H1 (cell line): ENCODE results near the gene RNF166. TPM values are rescaled to one million over a fixed set of nuclear protein-coding genes. Genes with fewer than 3 reads are reported as not detected.

ENCODE experiments used
- CTCF ChIA-PET: fragments of 300-600 bp; sonication (Branson Sonifier 250); formaldehyde crosslinking; loops from one replicate; lab custom pipeline; 2021; ENCODE audit not compliant: partially characterized antibody; lab: Charles Lee
- POLR2A ChIA-PET: fragments of 300-600 bp; sonication (Branson Sonifier 250); formaldehyde crosslinking; loops from one replicate; lab custom pipeline; 2021; ENCODE audit warnings: inconsistent platforms; ENCODE audit not compliant: partially characterized antibody; lab: Charles Lee
- DNase-seq, 2 experiments: peaks; one replicate each; pipeline versions ENCODE4 v3.0.0 to v3.0.0-alpha.2; 2010 to 2022; ENCODE audit warnings: low spot score in 2 of 2, low read depth in 1 of 2, mixed read lengths in 1 of 2
- FAIRE-seq: peaks from 2 replicates; lab custom pipeline; 2011; peaks lifted over from hg19 to GRCh38; lab: Jason Lieb, UNC
- H2AFZ ChIP-seq: 2 replicates; pipeline ENCODE4 v1.8.1; 2012; ENCODE audit warnings: low read length, inconsistent platforms
- H2AK5ac ChIP-seq: 2 replicates; pipeline ENCODE4 v1.6.1; 2013; ENCODE audit warnings: low read depth, low read length
- H2BK120ac ChIP-seq: replicated peaks from 2 replicates; pipeline ENCODE3; 2013; ENCODE audit warnings: low read depth, low read length, inconsistent platforms
- H2BK12ac ChIP-seq: 2 replicates; pipeline ENCODE4 v1.6.1; 2013; ENCODE audit warnings: low read depth, low read length
- H2BK15ac ChIP-seq: 2 replicates; pipeline ENCODE4 v1.6.1; 2013; ENCODE audit warnings: low read length
- H2BK20ac ChIP-seq: 2 replicates; pipeline ENCODE4 v1.6.1; 2013; ENCODE audit warnings: low read length
- H2BK5ac ChIP-seq: 2 replicates; pipeline ENCODE4 v1.6.1; 2013; ENCODE audit warnings: low read depth, low read length
- H3K14ac ChIP-seq: 2 replicates; pipeline ENCODE4 v1.6.1; 2013; ENCODE audit warnings: inconsistent platforms; ENCODE audit not compliant: insufficient read length
- H3K18ac ChIP-seq: 2 replicates; pipeline ENCODE4 v1.6.1; 2013; ENCODE audit warnings: low read length; ENCODE audit errors: extremely low read depth
- H3K23ac ChIP-seq: 2 replicates; pipeline ENCODE4 v1.6.1; 2013; ENCODE audit warnings: inconsistent platforms; ENCODE audit not compliant: insufficient read length
- H3K23me2 ChIP-seq: 2 replicates; pipeline ENCODE4 v1.6.1; 2013; ENCODE audit warnings: low read depth, low read length
- H3K27ac ChIP-seq: 2 replicates; pipeline ENCODE4 v1.6.1; 2011; ENCODE audit warnings: low read depth, low read length, inconsistent platforms
- H3K27me3 ChIP-seq, 4 experiments: replicated peaks in 1 of 4; 1 replicate in 1 of 4; 2 replicates in 3 of 4; pipeline versions ENCODE4 v1.6.1 to v1.8.1; 2011 to 2013; ENCODE audit warnings: low read length in 3 of 4, mild to moderate bottlenecking in 3 of 4, inconsistent platforms in 2 of 4, mixed read lengths in 2 of 4, moderate library complexity in 1 of 4; ENCODE audit not compliant: control insufficient read depth in 3 of 4, insufficient read depth in 3 of 4; ENCODE audit errors: extremely low read depth in 1 of 4
- H3K36me3 ChIP-seq, 4 experiments: 2 replicates each; pipeline versions ENCODE4 v1.6.1 to v1.8.1; 2011 to 2013; ENCODE audit warnings: mild to moderate bottlenecking in 4 of 4, low read length in 3 of 4, moderate library complexity in 2 of 4, control low read depth in 1 of 4, inconsistent platforms in 1 of 4; ENCODE audit not compliant: insufficient read depth in 4 of 4, control insufficient read depth in 2 of 4
- H3K4ac ChIP-seq: replicated peaks from 2 replicates; pipeline ENCODE3; 2013; ENCODE audit warnings: low read length, low read depth, mixed read lengths, inconsistent platforms; ENCODE audit not compliant: insufficient read length
- H3K4me1 ChIP-seq, 4 experiments: replicated peaks in 1 of 4; 1 replicate in 1 of 4; 2 replicates in 3 of 4; pipeline versions ENCODE4 v1.6.1 to v1.8.1; 2011 to 2013; ENCODE audit warnings: low read length in 3 of 4, inconsistent platforms in 2 of 4, mixed read lengths in 1 of 4; ENCODE audit not compliant: insufficient read depth in 4 of 4, control insufficient read depth in 3 of 4
- H3K4me2 ChIP-seq, 2 experiments: 2 replicates each; pipeline versions ENCODE4 v1.6.1 to v1.8.1; 2011 to 2013; ENCODE audit warnings: low read depth in 2 of 2, low read length in 2 of 2, control low read depth in 1 of 2, inconsistent platforms in 1 of 2, mild to moderate bottlenecking in 1 of 2; ENCODE audit not compliant: insufficient read depth in 1 of 2
- H3K4me3 ChIP-seq, 4 experiments: fragments of 200-600, 300-600 bp in 1 of 4; sonication (generic), shearing (Covaris generic), sonication (Bioruptor Twin) in 1 of 4; 2 replicates each; pipeline versions ENCODE4 v1.5.1 to v1.8.1; 2011 to 2016; ENCODE audit warnings: low read length in 4 of 4, low read depth in 3 of 4, control low read depth in 2 of 4, inconsistent platforms in 2 of 4, mild to moderate bottlenecking in 2 of 4, mixed read lengths in 1 of 4, moderate library complexity in 1 of 4; ENCODE audit not compliant: insufficient read depth in 2 of 4; ENCODE audit errors: extremely low read depth in 1 of 4
- H3K56ac ChIP-seq: replicated peaks from 2 replicates; pipeline ENCODE3; 2013; ENCODE audit warnings: low read depth, mild to moderate bottlenecking, mixed read lengths, low read length, inconsistent platforms; ENCODE audit not compliant: insufficient read length
- H3K79me1 ChIP-seq: 2 replicates; pipeline ENCODE4 v1.6.1; 2013; ENCODE audit warnings: low read depth, low read length, control low read depth
- H3K79me2 ChIP-seq, 2 experiments: 2 replicates each; pipeline versions ENCODE4 v1.6.1 to v1.8.1; 2012 to 2013; ENCODE audit warnings: low read length in 2 of 2, mild to moderate bottlenecking in 2 of 2, inconsistent platforms in 1 of 2; ENCODE audit not compliant: insufficient read depth in 2 of 2, control insufficient read depth in 1 of 2
- H3K9ac ChIP-seq, 4 experiments: replicated peaks in 1 of 4; 1 replicate in 1 of 4; 2 replicates in 3 of 4; pipeline versions ENCODE4 v1.6.1 to v1.8.1; 2011 to 2013; ENCODE audit warnings: low read depth in 3 of 4, low read length in 3 of 4, control low read depth in 2 of 4, mild to moderate bottlenecking in 2 of 4, moderate library complexity in 2 of 4, inconsistent platforms in 1 of 4; ENCODE audit errors: extremely low read depth in 1 of 4
- H3K9me3 ChIP-seq, 2 experiments: 2 replicates each; pipeline versions ENCODE4 v1.6.1 to v1.8.1; 2012 to 2013; ENCODE audit warnings: mild to moderate bottlenecking in 2 of 2, moderate library complexity in 2 of 2, control low read depth in 1 of 2, inconsistent platforms in 1 of 2, low read depth in 1 of 2, low read length in 1 of 2, mixed read lengths in 1 of 2; ENCODE audit not compliant: insufficient read depth in 2 of 2
- H4K20me1 ChIP-seq, 2 experiments: replicated peaks in 1 of 2; 2 replicates each; pipeline versions ENCODE3 to v1.8.1; 2011 to 2013; ENCODE audit warnings: inconsistent platforms in 2 of 2, low read length in 2 of 2, mild to moderate bottlenecking in 1 of 2; ENCODE audit not compliant: insufficient read depth in 2 of 2, control insufficient read depth in 1 of 2
- H4K5ac ChIP-seq: 2 replicates; pipeline ENCODE4 v1.6.1; 2013; ENCODE audit warnings: low read length, low read depth, mixed read lengths, inconsistent platforms; ENCODE audit not compliant: insufficient read length
- H4K8ac ChIP-seq: 2 replicates; pipeline ENCODE4 v1.8.0; 2013; ENCODE audit warnings: mild to moderate bottlenecking, moderate library complexity, low read length, inconsistent platforms; ENCODE audit not compliant: insufficient read depth; ENCODE audit errors: extremely low read depth
- H4K91ac ChIP-seq: replicated peaks from 2 replicates; pipeline ENCODE3; 2013; ENCODE audit warnings: low read length, mixed read lengths, inconsistent platforms; ENCODE audit not compliant: insufficient read length
- RBBP5 ChIP-seq: IDR thresholded peaks from 2 replicates; pipeline ENCODE4 v1.7.1; 2012; ENCODE audit warnings: low read depth, mild to moderate bottlenecking, inconsistent platforms, low read length, moderate library complexity, borderline replicate concordance
- WGBS, 2 experiments: shearing (Covaris generic) in 1 of 2; methylation state at CpG; one replicate each; pipeline versions ENCODE4 v1.1.6 to v1.1.7; 2013 to 2015; ENCODE audit warnings: low lambda C conversion rate in 2 of 2, mixed read lengths in 2 of 2, inconsistent platforms in 1 of 2, low coverage in 1 of 2, missing lambda C conversion rate in 1 of 2; ENCODE audit not compliant: insufficient replicate concordance in 2 of 2, insufficient coverage in 1 of 2, insufficient read length in 1 of 2; ENCODE audit errors: extremely low coverage in 1 of 2, missing lambda C conversion rate in 1 of 2; 5-methylcytosine and 5-hydroxymethylcytosine counted together
- polyA plus RNA-seq, 7 experiments: library from polyadenylated mRNA; depleted of rRNA in 3 of 7; stranded (reverse) in 5 of 7; unstranded in 2 of 7; fragments of >200 nt in 5 of 7; fragments of 200-250 nt in 2 of 7; gene quantifications; 1 replicate in 5 of 7; 2 replicates in 1 of 7; 4 replicates in 1 of 7; pipeline versions ENCODE4 v1.2.1 to v1.2.3, GENCODE V29; 2011 to 2013; ENCODE audit warnings: missing spikeins in 2 of 7, mixed read lengths in 2 of 7
- total RNA-seq: library from RNA; stranded (reverse); fragmentation: NEBNext Ultra II Directional; extraction: Animal tissue kit (Norgen Biotek cat#: 25700); gene quantifications from 2 replicates; pipeline ENCODE4 v1.2.1, GENCODE V29; 2021

Gene RNF166
- total and polyA plus RNA-seq, 2 of the 8 experiments (the other 6 are each of a cell fraction or from before 2014, with no cell fraction given): 29.8 to 31.2 TPM

DNA sequence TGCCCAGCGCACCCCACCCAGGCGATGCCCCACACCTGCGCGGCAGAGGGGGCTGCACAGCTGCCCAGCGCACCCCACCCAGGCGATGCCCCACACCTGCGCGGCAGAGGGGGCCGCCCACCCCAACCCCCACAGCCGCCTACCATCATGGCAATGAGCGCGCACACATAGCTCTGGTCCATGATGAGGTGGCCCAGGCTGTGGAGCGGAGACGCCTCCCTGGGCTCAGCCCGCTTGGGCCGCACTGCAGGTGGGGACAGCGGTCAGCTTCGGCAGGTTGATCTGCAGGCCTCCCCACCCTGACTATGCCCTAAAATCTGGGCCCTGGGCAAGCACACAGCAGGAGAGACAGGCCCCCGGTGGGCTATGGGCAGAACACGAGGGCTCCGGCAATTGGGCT, 30.3 kb upstream of the RNF166 start:
- H2AK5ac ChIP-seq: no peak overlapping the region
- H2AFZ ChIP-seq: no peak overlapping the region
- H3K14ac ChIP-seq: no peak overlapping the region
- no peaks in the 10 kb centered on the region for H3K9me3 ChIP-seq
- H2BK120ac ChIP-seq: no peak overlapping the region
- WGBS, 2 experiments: 97% methylated on average over 10 of the region's 21 CpGs; no CpG with 5 or more reads in 1 of the 2 experiments
- DNase-seq: no peak
- no peak overlapping the region for H3K18ac ChIP-seq
- H2BK5ac ChIP-seq: no peak overlapping the region
- H3K36me3 ChIP-seq: peaks cover 0 to 18% (median under 1%) of the 10 kb centered on the region in 4 experiments; a peak in 2 of 8 replicates
- H2BK12ac ChIP-seq: no peak overlapping the region
- ChIA-PET CTCF (interaction anchor here (0.7 to 10.0 kb wide), 21 partner anchors 13 to 437 kb away, joined by 3 to 251 read pairs (median 8); partner anchors contain the start of genes GALNS, PIEZO1 and TRAPPC2L), POLR2A (interaction anchor here (1.3 to 3.1 kb wide), 4 partner anchors 17 to 73 kb away, joined by 3 to 14 read pairs (median 5); no protein-coding TSS in a partner anchor)
- H3K23me2 ChIP-seq: no peaks in the 10 kb centered on the region
- H2BK20ac ChIP-seq: no peak overlapping the region
- no peak overlapping the region for H4K91ac ChIP-seq
- FAIRE-seq: no peak
- H3K4me2 ChIP-seq: no peak overlapping the region
- H4K20me1 ChIP-seq: peaks cover 0 to 10% of the 10 kb centered on the region in 2 experiments
- no peaks in the 10 kb centered on the region for H3K79me2 ChIP-seq
- no peak overlapping the region for H4K8ac ChIP-seq
- no peak overlapping the region for H3K4me3 ChIP-seq
- H3K27ac ChIP-seq: no peak overlapping the region
- H3K4me1 ChIP-seq: peaks cover 0 to 5% (median 0%) of the 10 kb centered on the region in 4 experiments; a peak in 1 of 7 replicates
- no peaks in the 10 kb centered on the region for H3K27me3 ChIP-seq
- no peak overlapping the region for H3K56ac ChIP-seq
- H3K9ac ChIP-seq: no peak overlapping the region
- no peak overlapping the region for H2BK15ac ChIP-seq
- H3K4ac ChIP-seq: no peak overlapping the region
- H3K79me1 ChIP-seq: no peaks in the 10 kb centered on the region
- TF ChIP-seq RBBP5: no peak
- H3K23ac ChIP-seq: no peak overlapping the region
- no peak overlapping the region for H4K5ac ChIP-seq
